ENCODE data around the gene MS4A4A. TPM values are rescaled to one million over a fixed set of nuclear protein-coding genes. Genes with fewer than 3 reads are reported as not detected.
A peak's percentile ranks its signal among the peaks of the same experiment; 100 is the strongest.

MS4A4A gene
- total RNA-seq, 1 experiment from 2014 or later, result not detected

- no peak overlapping the region for H3K27ac ChIP-seq
- H3K27me3 ChIP-seq, result no peaks in the 10 kb centered on the region
- no peaks in the 10 kb centered on the region for H3K36me3 ChIP-seq
- no peaks in the 10 kb centered on the region for H3K9me3 ChIP-seq (replicated peaks)
- no peaks in the 10 kb centered on the region for H3K4me1 ChIP-seq
- no peak overlapping the region for H3K4me3 ChIP-seq
- DNase-seq, result no peak
These were observed 35.9 kb downstream of the MS4A4A start for GRCh38 chr11:60316317-60316716.

GRCh38 chr11:60318726-60319125, 38.3 kb downstream of the MS4A4A start:
- H3K4me1 ChIP-seq, result no peaks in the 10 kb centered on the region
- DNase-seq, result no peak
- no peak overlapping the region for H3K4me3 ChIP-seq
- no peak overlapping the region for H3K27ac ChIP-seq
- H3K27me3 ChIP-seq, result no peaks in the 10 kb centered on the region
- no peaks in the 10 kb centered on the region for H3K36me3 ChIP-seq
- no peaks in the 10 kb centered on the region for H3K9me3 ChIP-seq (replicated peaks)

- no peak overlapping the region for H3K4me3 ChIP-seq
- no peak overlapping the region for H3K27ac ChIP-seq
- H3K9me3 ChIP-seq (replicated peaks), result no peaks in the 10 kb centered on the region
- H3K27me3 ChIP-seq, result no peaks in the 10 kb centered on the region
- DNase-seq, result no peak
- H3K36me3 ChIP-seq, result no peaks in the 10 kb centered on the region
- no peaks in the 10 kb centered on the region for H3K4me1 ChIP-seq
These were observed 40.6 kb downstream of the MS4A4A start for GRCh38 chr11:60321051-60321450.

GRCh38 chr11:60326955-60327354, 46.5 kb downstream of the MS4A4A start, which contains the start of gene MS4A6E:
Gene MS4A6E, plus strand, starts transcription at chr11:60327255. Its CDS starts 7,641 bp downstream, at chr11:60334896.
- Histone ChIP-seq H3K4me1 (no peaks in the 10 kb centered on the region), H3K36me3 (no peaks in the 10 kb centered on the region), H3K27ac (no peak within 1 kb of the TSS), H3K4me3 (no peak within 1 kb of the TSS), H3K27me3 (no peaks in the 10 kb centered on the region), H3K9me3 (replicated peaks) (no peaks in the 10 kb centered on the region)
- DNase-seq, result no peak

- no peak for DNase-seq
- no peaks in the 10 kb centered on the region for H3K27me3 ChIP-seq
- H3K4me1 ChIP-seq, result no peaks in the 10 kb centered on the region
- no peak overlapping the region for H3K27ac ChIP-seq
- H3K4me3 ChIP-seq, result no peak overlapping the region
- H3K36me3 ChIP-seq, result no peaks in the 10 kb centered on the region
- H3K9me3 ChIP-seq (replicated peaks), result no peaks in the 10 kb centered on the region
These were observed 48.0 kb downstream of the MS4A4A start for GRCh38 chr11:60328460-60328859.

- H3K27me3 ChIP-seq, result no peaks in the 10 kb centered on the region
- no peak overlapping the region for H3K27ac ChIP-seq
- H3K4me3 ChIP-seq, result no peak overlapping the region
- H3K9me3 ChIP-seq (replicated peaks), result no peaks in the 10 kb centered on the region
- no peaks in the 10 kb centered on the region for H3K4me1 ChIP-seq
- no peaks in the 10 kb centered on the region for H3K36me3 ChIP-seq
- DNase-seq, result no peak
These were observed 52.4 kb downstream of the MS4A4A start for GRCh38 chr11:60332846-60333245.

GRCh38 chr11:60334005-60334620, 53.6 kb downstream of the MS4A4A start:
- no peak overlapping the region for H3K27ac ChIP-seq
- no peaks in the 10 kb centered on the region for H3K27me3 ChIP-seq
- H3K36me3 ChIP-seq, result no peaks in the 10 kb centered on the region
- H3K4me1 ChIP-seq, result no peaks in the 10 kb centered on the region
- no peak overlapping the region for H3K4me3 ChIP-seq
- no peaks in the 10 kb centered on the region for H3K9me3 ChIP-seq (replicated peaks)
- DNase-seq, result peak; percentile 57 to 79

- Histone ChIP-seq H3K27ac (no peak overlapping the region), H3K9me3 (replicated peaks) (no peaks in the 10 kb centered on the region), H3K4me1 (no peaks in the 10 kb centered on the region), H3K36me3 (no peaks in the 10 kb centered on the region), H3K27me3 (no peaks in the 10 kb centered on the region), H3K4me3 (no peak overlapping the region)
- no peak for DNase-seq
These were observed 56.4 kb downstream of the MS4A4A start for GRCh38 chr11:60336767-60337391.

- no peak overlapping the region for H3K27ac ChIP-seq
- no peaks in the 10 kb centered on the region for H3K9me3 ChIP-seq (replicated peaks)
- H3K27me3 ChIP-seq, result no peaks in the 10 kb centered on the region
- no peaks in the 10 kb centered on the region for H3K36me3 ChIP-seq
- no peak overlapping the region for H3K4me3 ChIP-seq
- DNase-seq, result no peak
- H3K4me1 ChIP-seq, result no peaks in the 10 kb centered on the region
These were observed 57.6 kb downstream of the MS4A4A start for GRCh38 chr11:60338053-60338452.

- H3K4me1 ChIP-seq, result no peaks in the 10 kb centered on the region
- H3K27ac ChIP-seq, result no peak overlapping the region
- no peaks in the 10 kb centered on the region for H3K9me3 ChIP-seq (replicated peaks)
- no peaks in the 10 kb centered on the region for H3K36me3 ChIP-seq
- no peak overlapping the region for H3K4me3 ChIP-seq
- DNase-seq, result no peak
- no peaks in the 10 kb centered on the region for H3K27me3 ChIP-seq
These were observed 58.9 kb downstream of the MS4A4A start for GRCh38 chr11:60339356-60339755.

GRCh38 chr11:60343094-60343704, 62.7 kb downstream of the MS4A4A start:
- Histone ChIP-seq H3K36me3 (no peaks in the 10 kb centered on the region), H3K27me3 (no peaks in the 10 kb centered on the region; the same call in 1 of the 2 replicates), H3K4me1 (no peaks in the 10 kb centered on the region), H3K27ac (no peak overlapping the region), H3K9me3 (replicated peaks) (no peaks in the 10 kb centered on the region), H3K4me3 (no peak overlapping the region)
- peak; percentile 4 to 30 for DNase-seq

- Histone ChIP-seq H3K4me3 (no peak overlapping the region), H3K9me3 (replicated peaks) (no peaks in the 10 kb centered on the region), H3K27me3 (no peaks in the 10 kb centered on the region; the same call in 1 of the 2 replicates), H3K27ac (no peak overlapping the region), H3K36me3 (no peaks in the 10 kb centered on the region), H3K4me1 (no peaks in the 10 kb centered on the region)
- no peak for DNase-seq
These were observed 63.7 kb downstream of the MS4A4A start for GRCh38 chr11:60344146-60344545.

- H3K4me3 ChIP-seq, result no peak overlapping the region
- peak; percentile 18 to 46 for DNase-seq
These were observed 65.0 kb downstream of the MS4A4A start for GRCh38 chr11:60345489-60345888.

GRCh38 chr11:60347084-60347797, 66.8 kb downstream of the MS4A4A start:
- Histone ChIP-seq H3K27me3 (no peaks in the 10 kb centered on the region; the same call in 1 of the 2 replicates), H3K4me1 (no peaks in the 10 kb centered on the region), H3K4me3 (no peak overlapping the region), H3K36me3 (no peaks in the 10 kb centered on the region), H3K9me3 (replicated peaks) (no peaks in the 10 kb centered on the region), H3K27ac (no peak overlapping the region)
- DNase-seq, result no peak

More at GRCh38 chr11:60345489-60345888, 65.0 kb downstream of the MS4A4A start:
- no peaks in the 10 kb centered on the region for H3K36me3 ChIP-seq
- no peaks in the 10 kb centered on the region for H3K9me3 ChIP-seq (replicated peaks)
- H3K27ac ChIP-seq, result no peak overlapping the region
- H3K27me3 ChIP-seq, result no peaks in the 10 kb centered on the region; the same call in 1 of the 2 replicates
- H3K4me1 ChIP-seq, result no peaks in the 10 kb centered on the region

GRCh38 chr11:60348116-60348515, 67.7 kb downstream of the MS4A4A start:
- no peaks in the 10 kb centered on the region for H3K4me1 ChIP-seq
- peak in 1 of 2 experiments; percentile 5 for DNase-seq
- no peak overlapping the region for H3K4me3 ChIP-seq
- H3K27me3 ChIP-seq, result no peaks in the 10 kb centered on the region; the same call in 1 of the 2 replicates
- H3K36me3 ChIP-seq, result no peaks in the 10 kb centered on the region
- no peaks in the 10 kb centered on the region for H3K9me3 ChIP-seq (replicated peaks)
- no peak overlapping the region for H3K27ac ChIP-seq
